HepG2 (cell line): ENCODE results near the gene TIAM2. TPM values are rescaled to one million over a fixed set of nuclear protein-coding genes. Genes with fewer than 3 reads are reported as not detected.
A peak's percentile ranks its signal among the peaks of the same experiment; 100 is the strongest.

Experiments used
- ATAC-seq: fragments of 200-7000 bp; cut with Tn5 transposase; 3 replicates; pipeline ENCODE4 v1.9.1; 2020; ENCODE audit warnings: mild to moderate bottlenecking, moderate library complexity
- BruUV-seq: library from RNA; stranded (reverse); fragments of 400-500 nt; replicated peaks from 2 replicates; lab custom pipeline; 2021; lab: Mats Ljungman, UMichigan
- CTCF ChIA-PET: fragments of 300-600 bp; formaldehyde crosslinking; extraction: SDS; loops from one replicate; lab custom pipeline; 2021; ENCODE audit warnings: low total read pairs, inconsistent platforms, low intra/inter-chr PET ratio; lab: Yijun Ruan, JAX
- POLR2A ChIA-PET: fragments of 350-600 bp; sonication (Branson Sonifier 250); formaldehyde crosslinking; loops from one replicate; lab custom pipeline; 2020; ENCODE audit warnings: antibody characterized with exemption, inconsistent platforms; lab: Yijun Ruan, JAX
- DNase-seq: peaks from one replicate; pipeline ENCODE4 v3.0.0-alpha.2; 2015; ENCODE audit warnings: low spot score
- FAIRE-seq: peaks from 3 replicates; lab custom pipeline; 2011; peaks lifted over from hg19 to GRCh38; lab: Jason Lieb, UNC
- H2AFZ ChIP-seq: one replicate; pipeline ENCODE4 v1.6.1; 2011; ENCODE audit warnings: low read length, inconsistent platforms
- H3K27ac ChIP-seq: fragments of 300-600 bp; 3 replicates; pipeline ENCODE4 v1.8.0; 2011; ENCODE audit warnings: mixed run types, mild to moderate bottlenecking, mixed read lengths, low read length, inconsistent platforms; ENCODE audit not compliant: insufficient read depth; ENCODE audit errors: extremely low read length
- H3K27me3 ChIP-seq, 2 experiments: fragments of 200-600 bp in 1 of 2; 2 replicates in 1 of 2; 3 replicates in 1 of 2; pipeline versions ENCODE4 v1.6.0 to v1.8.0; 2011; ENCODE audit warnings: low read length in 2 of 2, mild to moderate bottlenecking in 2 of 2, moderate library complexity in 2 of 2, inconsistent platforms in 1 of 2; ENCODE audit not compliant: insufficient read depth in 2 of 2, control insufficient read depth in 1 of 2
- H3K36me3 ChIP-seq, 2 experiments: fragments of 200-600 bp in 1 of 2; replicated peaks in 1 of 2; 2 replicates in 1 of 2; 3 replicates in 1 of 2; pipeline versions ENCODE4 v1.5.1 to v1.8.0; 2011; ENCODE audit warnings: low read length in 2 of 2, inconsistent platforms in 1 of 2; ENCODE audit not compliant: insufficient read depth in 2 of 2, control insufficient read depth in 1 of 2
- H3K4me1 ChIP-seq: 2 replicates; pipeline ENCODE4 v1.5.1; 2012; ENCODE audit warnings: low read length, inconsistent platforms; ENCODE audit not compliant: insufficient read depth
- H3K4me2 ChIP-seq: 2 replicates; pipeline ENCODE4 v1.6.0; 2011; ENCODE audit warnings: low read depth, low read length, inconsistent platforms
- H3K4me3 ChIP-seq, 3 experiments: fragments of 200-600 bp in 1 of 3; sonication (generic), shearing (Covaris generic) in 1 of 3; replicated peaks in 1 of 3; 2 replicates each; pipeline ENCODE4 v1.5.1; 2011 to 2016; ENCODE audit warnings: low read length in 3 of 3, inconsistent platforms in 2 of 3, low read depth in 2 of 3, mild to moderate bottlenecking in 2 of 3, control low read depth in 1 of 3, mixed read lengths in 1 of 3; ENCODE audit not compliant: insufficient read depth in 1 of 3
- H3K79me2 ChIP-seq: one replicate; pipeline ENCODE4 v1.6.1; 2011; ENCODE audit warnings: low read length, inconsistent platforms; ENCODE audit not compliant: insufficient read depth
- H3K9ac ChIP-seq: 2 replicates; pipeline ENCODE4 v1.6.0; 2011; ENCODE audit warnings: mild to moderate bottlenecking, low read depth, low read length, inconsistent platforms; ENCODE audit not compliant: insufficient read depth
- H3K9me3 ChIP-seq: 2 replicates; pipeline ENCODE4 v1.5.1; 2012; ENCODE audit warnings: mild to moderate bottlenecking, low read length
- H4K20me1 ChIP-seq: 2 replicates; pipeline ENCODE4 v1.6.0; 2011; ENCODE audit warnings: inconsistent platforms, mild to moderate bottlenecking, low read length, moderate library complexity; ENCODE audit not compliant: insufficient read depth
- DPF2 ChIP-seq: sonication (generic); formaldehyde crosslinking; IDR thresholded peaks from 2 replicates; pipeline ENCODE4 v1.4.0; 2020; ENCODE audit warnings: mild to moderate bottlenecking, low read depth, missing genetic modification reagents, borderline replicate concordance
- SMAD9 ChIP-seq: sonication (generic); formaldehyde crosslinking; IDR thresholded peaks from 2 replicates; pipeline ENCODE4 v1.5.1; 2020; ENCODE audit warnings: mild to moderate bottlenecking, missing genetic modification reagents
- TBX2 ChIP-seq: sonication (generic); formaldehyde crosslinking; IDR thresholded peaks from 2 replicates; pipeline ENCODE4 v1.5.0; 2020; ENCODE audit warnings: missing genetic modification reagents, mild to moderate bottlenecking, borderline replicate concordance
- THAP9 ChIP-seq: sonication (generic); formaldehyde crosslinking; IDR thresholded peaks from 2 replicates; pipeline ENCODE4; 2020; ENCODE audit warnings: missing genetic modification reagents, mild to moderate bottlenecking, borderline replicate concordance
- ZBTB40 ChIP-seq, 2 experiments: fragments of 450-650 bp in 1 of 2; sonication (generic) in 1 of 2; formaldehyde crosslinking in 1 of 2; IDR thresholded peaks; 2 replicates each; pipeline versions ENCODE4 v1.6.1 to v1.8.0; 2016 to 2022; ENCODE audit warnings: antibody characterized with exemption in 1 of 2, mild to moderate bottlenecking in 1 of 2, missing genetic modification reagents in 1 of 2
- ZNF124 ChIP-seq: sonication (generic); formaldehyde crosslinking; IDR thresholded peaks from 2 replicates; pipeline ENCODE4 v1.4.0; 2020; ENCODE audit warnings: missing genetic modification reagents
- ZNF225 ChIP-seq: sonication (generic); formaldehyde crosslinking; IDR thresholded peaks from 2 replicates; pipeline ENCODE4 v1.4.0; 2020; ENCODE audit warnings: mild to moderate bottlenecking, missing genetic modification reagents
- ZNF768 ChIP-seq: sonication (generic); formaldehyde crosslinking; IDR thresholded peaks from 2 replicates; pipeline ENCODE4 v1.4.0; 2020; ENCODE audit warnings: missing genetic modification reagents
- ZNF839 ChIP-seq: sonication (generic); formaldehyde crosslinking; IDR thresholded peaks from 2 replicates; pipeline ENCODE4 v1.4.0; 2020; ENCODE audit warnings: missing genetic modification reagents, mild to moderate bottlenecking, borderline replicate concordance
- WGBS: methylation state at CpG from one replicate; pipeline ENCODE4 v1.1.6; 2017; ENCODE audit warnings: low lambda C conversion rate; 5-methylcytosine and 5-hydroxymethylcytosine counted together
- in situ Hi-C: cut with HindIII; loops from 2 replicates; pipeline ENCODE4 v1.10.0; 2017; ENCODE audit warnings: low pct_unique_long_range_greater_than_20kb; ENCODE audit not compliant: extremely low pct_ligation_motif_present
- intact Hi-C: fragments of 100-400 bp; cut with micrococcal nuclease; formaldehyde crosslinking; loops from one replicate; pipeline ENCODE4 v1.10.0; 2022; ENCODE audit not compliant: unreplicated experiment
- polyA plus RNA-seq, 8 experiments: library from polyadenylated mRNA; depleted of rRNA in 3 of 8; stranded (reverse) in 7 of 8; unstranded in 1 of 8; fragments of >200 nt; fragmentation: Illumina TruSeq in 4 of 8; extraction: Trizol in 4 of 8; gene quantifications; 2 replicates each; pipeline versions ENCODE4 v1.2.1 to v1.2.3, GENCODE V29; 2011 to 2016; ENCODE audit warnings: low read depth in 4 of 8, missing spikeins in 1 of 8, mixed read lengths in 1 of 8; ENCODE audit not compliant: insufficient read depth in 1 of 8
- total RNA-seq, 5 experiments: library from RNA; depleted of rRNA; stranded (reverse); fragments of >200 nt; fragmentation: Illumina TruSeq; extraction: Trizol; gene quantifications; 2 replicates each; pipeline ENCODE4 v1.2.3, GENCODE V29; 2016; ENCODE audit warnings: low read depth in 1 of 5

Gene TIAM2
- total and polyA plus RNA-seq, 2 of the 13 experiments (the other 11 are each of a cell fraction or from before 2014, with no cell fraction given) = 4.1 to 4.5 TPM

GRCh38 chr6:155040901-155041650 is 46.0 kb downstream of the TIAM2 start (continued):
- TF ChIP-seq THAP9 (CRISPR knock-in tag) = no peak

- ATAC-seq (no peak; the same call in 2 of the 3 replicates), DNase-seq (no peak), FAIRE-seq (no peak)
- Histone ChIP-seq H3K36me3 (no peaks in the 10 kb centered on the region), H3K79me2 (no peaks in the 10 kb centered on the region), H3K4me2 (no peak overlapping the region), H3K9ac (no peak overlapping the region), H3K9me3 (no peaks in the 10 kb centered on the region), H2AFZ (no peak overlapping the region), H3K4me1 (no peaks in the 10 kb centered on the region), H4K20me1 (no peaks in the 10 kb centered on the region), H3K27me3 (no peaks in the 10 kb centered on the region), H3K27ac (no peak overlapping the region), H3K4me3 (no peak overlapping the region)
- intact Hi-C loops (no loop called here), in situ Hi-C loops (no loop called here)
- 58% methylated on average over 12 of the region's 12 CpGs for WGBS
- no TSS peak for BruUV-seq
- CTCF ChIA-PET = no interaction called here
- POLR2A ChIA-PET = no interaction called here
- TF ChIP-seq ZNF768 (CRISPR knock-in tag) (no peak), ZNF225 (CRISPR knock-in tag) (no peak), SMAD9 (CRISPR knock-in tag) (no peak), ZNF839 (no peak), DPF2 (CRISPR knock-in tag) (no peak), TBX2 (CRISPR knock-in tag) (0 out of 2 replicates have a peak, but pooled peaks have one; percentile 15), ZBTB40 (IDR thresholded peaks at IDR 0.05) (no peak), ZBTB40 (CRISPR knock-in tag; IDR thresholded peaks at IDR 0.05) (no peak), ZNF124 (peak; percentile 90; the same call in 1 of the 2 replicates)
Observed at GRCh38 chr6:155041741-155042279, 46.7 kb downstream of the TIAM2 start.
